Sigmoid colon (tissue), 4 donors: ENCODE results near the gene PCAT6.

Experiments
- CTCF ChIP-seq, 4 experiments: fragments of 450-650 bp in 3 of 4; fragments of 200-600 bp in 1 of 4; IDR thresholded peaks; one replicate each; pipeline ENCODE4 v1.5.1; 2016 to 2019; ENCODE audit warnings: antibody characterized with exemption in 4 of 4, mild to moderate bottlenecking in 3 of 4, moderate library complexity in 2 of 4
- EP300 ChIP-seq, 4 donors: sonication (generic); formaldehyde crosslinking; IDR thresholded peaks; one replicate each; pipeline ENCODE4 v1.6.1; 2017; ENCODE audit warnings: antibody characterized with exemption in 4 of 4
- POLR2AphosphoS5 ChIP-seq, 4 donors: sonication (generic); formaldehyde crosslinking; IDR thresholded peaks; one replicate each; pipeline ENCODE4 v1.6.1; 2017; ENCODE audit warnings: antibody characterized with exemption in 4 of 4

- TF ChIP-seq CTCF (IDR thresholded peaks at IDR 0.05) = no peak
- TF ChIP-seq POLR2AphosphoS5 (IDR thresholded peaks at IDR 0.05) = no peak
- no peak for TF ChIP-seq EP300 (IDR thresholded peaks at IDR 0.05)
Measured at GRCh38 chr1:202858789-202859414, 48.1 kb downstream of the PCAT6 start.
